ENCODE data around the gene MLC1.

MLC1 gene

DNA sequence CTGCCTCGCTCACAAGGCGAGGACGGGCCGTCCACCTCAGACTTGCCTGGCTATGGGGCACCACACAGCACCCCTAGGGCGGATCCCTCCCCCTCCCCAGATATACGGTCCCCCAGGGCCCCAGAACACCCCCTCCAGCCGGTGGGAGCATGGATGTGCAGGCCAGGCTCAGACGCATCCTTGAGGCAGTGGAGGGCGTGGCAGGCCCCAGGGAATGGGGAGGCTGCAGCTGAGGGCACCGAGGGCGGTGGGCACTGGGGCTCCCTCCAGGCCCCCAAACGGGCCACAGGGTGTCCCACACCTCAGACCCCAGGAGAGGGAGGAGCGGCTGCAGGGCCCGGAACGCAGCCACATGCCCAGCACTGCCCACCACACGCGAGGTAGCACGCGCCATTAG lies 39.2 kb downstream of the MLC1 start:
- no peaks in the 10 kb centered on the region for H3K79me2 ChIP-seq (ENCODE audit: control insufficient read depth, insufficient read depth, low read length, unreplicated experiment)

GRCh38 chr22:50045211-50046018 lies 39.8 kb downstream of the MLC1 start:
- H3K4me3 ChIP-seq (ENCODE audit: low read depth, low read length): no peak overlapping the region
- H3K4me1 ChIP-seq (ENCODE audit: control insufficient read depth, insufficient read depth, low read length, unreplicated experiment): no peaks in the 10 kb centered on the region
- no peaks in the 10 kb centered on the region for H3K27me3 ChIP-seq (ENCODE audit: insufficient read depth, low read length)
- H2AFZ ChIP-seq (ENCODE audit: low read length, unreplicated experiment): no peak overlapping the region
- no peak overlapping the region for H3K27ac ChIP-seq (ENCODE audit: low read depth, low read length)
- no peaks in the 10 kb centered on the region for H3K79me2 ChIP-seq (ENCODE audit: control insufficient read depth, insufficient read depth, low read length, unreplicated experiment)
- no peaks in the 10 kb centered on the region for H3K36me3 ChIP-seq (ENCODE audit: insufficient read depth, low read length)

More for the DNA sequence above, 39.2 kb downstream of the MLC1 start:
- Histone ChIP-seq H3K4me1 (ENCODE audit: control insufficient read depth, insufficient read depth, low read length, unreplicated experiment) (no peaks in the 10 kb centered on the region), H2AFZ (ENCODE audit: low read length, unreplicated experiment) (no peak overlapping the region), H3K27ac (ENCODE audit: low read depth, low read length) (no peak overlapping the region), H3K36me3 (ENCODE audit: insufficient read depth, low read length) (no peaks in the 10 kb centered on the region), H3K4me3 (ENCODE audit: low read depth, low read length) (no peak overlapping the region), H3K27me3 (ENCODE audit: insufficient read depth, low read length) (no peaks in the 10 kb centered on the region)

DNA sequence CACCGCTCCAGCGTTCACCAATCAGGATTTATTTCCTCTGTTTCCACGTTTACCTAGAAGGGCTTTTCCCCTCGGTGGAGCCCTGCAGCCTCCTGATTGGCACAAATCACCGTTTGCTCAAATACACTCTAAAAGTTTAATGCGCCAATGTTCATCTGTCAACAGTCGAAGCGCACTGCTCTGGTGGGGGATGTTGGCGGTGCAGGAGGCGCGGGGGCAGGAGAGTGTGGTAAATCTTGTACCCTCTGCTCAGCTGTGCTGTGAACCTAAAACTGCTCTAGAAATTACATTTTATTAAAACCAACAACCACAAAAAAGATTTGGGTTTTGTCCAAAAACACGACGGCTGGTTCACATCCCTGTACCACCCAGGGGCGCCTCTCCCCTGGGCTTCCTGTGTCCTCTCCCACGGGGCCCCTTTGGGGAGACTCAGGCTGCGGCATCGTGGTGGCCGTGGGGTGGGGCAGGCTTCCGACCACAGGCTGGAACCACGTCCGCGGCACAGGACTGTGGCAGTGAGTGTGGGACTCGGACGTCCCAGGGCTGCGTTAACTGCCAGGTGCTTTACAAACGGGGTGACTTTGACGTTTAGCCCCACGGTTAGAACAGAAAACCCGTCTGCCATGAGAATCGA lies 40.6 kb downstream of the MLC1 start:
- H3K27ac ChIP-seq (ENCODE audit: low read depth, low read length): no peak overlapping the region
- H3K79me2 ChIP-seq (ENCODE audit: control insufficient read depth, insufficient read depth, low read length, unreplicated experiment): no peaks in the 10 kb centered on the region
- H3K4me3 ChIP-seq (ENCODE audit: low read depth, low read length): no peak overlapping the region
- H3K27me3 ChIP-seq (ENCODE audit: insufficient read depth, low read length): no peaks in the 10 kb centered on the region
- no peak overlapping the region for H2AFZ ChIP-seq (ENCODE audit: low read length, unreplicated experiment)
- H3K4me1 ChIP-seq (ENCODE audit: control insufficient read depth, insufficient read depth, low read length, unreplicated experiment): no peaks in the 10 kb centered on the region
- no peaks in the 10 kb centered on the region for H3K36me3 ChIP-seq (ENCODE audit: insufficient read depth, low read length)

DNA sequence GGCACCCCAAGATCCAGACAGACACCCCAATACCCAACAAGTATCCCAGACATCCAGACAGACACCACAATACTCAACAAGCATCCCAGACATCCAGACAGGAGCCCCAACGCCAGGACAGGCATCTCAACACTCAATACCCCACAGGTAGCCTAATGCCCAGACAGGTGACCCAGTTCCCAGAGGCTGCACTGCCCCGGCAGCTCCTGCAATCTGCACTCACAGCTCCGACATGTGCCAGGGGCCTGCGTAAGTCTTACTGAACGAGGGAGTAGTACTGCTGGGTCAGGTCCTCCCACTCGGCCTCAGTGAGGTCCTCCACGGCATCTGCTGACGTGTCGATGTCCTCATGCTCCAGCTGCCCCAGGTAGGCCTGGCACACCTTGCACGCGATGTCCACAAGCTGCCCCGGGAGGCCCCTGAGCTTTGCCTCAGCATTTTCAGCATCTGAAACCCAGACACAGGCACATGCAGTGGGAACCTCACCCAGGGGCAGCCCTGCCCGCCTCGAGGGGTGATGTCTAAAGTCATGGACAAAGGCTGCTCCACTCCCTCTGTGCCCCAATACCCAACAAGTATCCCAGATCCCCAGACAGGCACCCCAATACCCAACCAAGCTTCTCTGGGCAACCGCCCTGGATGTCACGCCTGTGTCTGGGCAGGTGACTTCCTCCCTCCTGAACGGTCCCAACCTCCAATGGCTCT lies 43.7 kb downstream of the MLC1 start:
- H3K27me3 ChIP-seq (ENCODE audit: insufficient read depth, low read length): no peaks in the 10 kb centered on the region
- H3K27ac ChIP-seq (ENCODE audit: low read depth, low read length): no peak overlapping the region
- H3K4me3 ChIP-seq (ENCODE audit: low read depth, low read length): no peak overlapping the region
- no peaks in the 10 kb centered on the region for H3K36me3 ChIP-seq (ENCODE audit: insufficient read depth, low read length)
- H3K4me1 ChIP-seq (ENCODE audit: control insufficient read depth, insufficient read depth, low read length, unreplicated experiment): no peaks in the 10 kb centered on the region
- H3K79me2 ChIP-seq (ENCODE audit: control insufficient read depth, insufficient read depth, low read length, unreplicated experiment): no peaks in the 10 kb centered on the region
- no peak overlapping the region for H2AFZ ChIP-seq (ENCODE audit: low read length, unreplicated experiment)

DNA sequence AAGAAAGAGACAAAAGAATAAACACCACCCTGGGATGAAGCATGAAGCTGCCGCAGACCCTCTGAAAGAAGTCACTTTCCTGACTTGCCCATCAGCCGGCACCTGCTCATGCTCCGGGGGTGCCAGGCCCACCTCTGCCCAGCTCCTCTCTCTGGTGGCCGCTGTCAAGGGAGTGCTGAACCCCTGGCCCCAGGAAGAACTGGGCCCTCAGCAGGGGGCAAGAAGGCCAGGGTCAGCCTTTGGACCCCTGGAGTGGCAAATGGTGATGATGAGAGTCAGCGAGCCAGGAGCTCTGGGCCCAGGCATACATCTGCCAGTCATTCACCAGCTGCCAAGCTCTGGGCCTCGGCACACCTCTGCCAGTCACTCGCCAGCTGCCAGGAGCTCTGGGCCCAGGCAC lies 44.5 kb downstream of the MLC1 start:
- no peak overlapping the region for H3K4me3 ChIP-seq (ENCODE audit: low read depth, low read length)
- no peaks in the 10 kb centered on the region for H3K36me3 ChIP-seq (ENCODE audit: insufficient read depth, low read length)
- no peak overlapping the region for H2AFZ ChIP-seq (ENCODE audit: low read length, unreplicated experiment)
- H3K27me3 ChIP-seq (ENCODE audit: insufficient read depth, low read length): no peaks in the 10 kb centered on the region
- no peak overlapping the region for H3K27ac ChIP-seq (ENCODE audit: low read depth, low read length)
- no peaks in the 10 kb centered on the region for H3K79me2 ChIP-seq (ENCODE audit: control insufficient read depth, insufficient read depth, low read length, unreplicated experiment)
- H3K4me1 ChIP-seq (ENCODE audit: control insufficient read depth, insufficient read depth, low read length, unreplicated experiment): no peaks in the 10 kb centered on the region

DNA sequence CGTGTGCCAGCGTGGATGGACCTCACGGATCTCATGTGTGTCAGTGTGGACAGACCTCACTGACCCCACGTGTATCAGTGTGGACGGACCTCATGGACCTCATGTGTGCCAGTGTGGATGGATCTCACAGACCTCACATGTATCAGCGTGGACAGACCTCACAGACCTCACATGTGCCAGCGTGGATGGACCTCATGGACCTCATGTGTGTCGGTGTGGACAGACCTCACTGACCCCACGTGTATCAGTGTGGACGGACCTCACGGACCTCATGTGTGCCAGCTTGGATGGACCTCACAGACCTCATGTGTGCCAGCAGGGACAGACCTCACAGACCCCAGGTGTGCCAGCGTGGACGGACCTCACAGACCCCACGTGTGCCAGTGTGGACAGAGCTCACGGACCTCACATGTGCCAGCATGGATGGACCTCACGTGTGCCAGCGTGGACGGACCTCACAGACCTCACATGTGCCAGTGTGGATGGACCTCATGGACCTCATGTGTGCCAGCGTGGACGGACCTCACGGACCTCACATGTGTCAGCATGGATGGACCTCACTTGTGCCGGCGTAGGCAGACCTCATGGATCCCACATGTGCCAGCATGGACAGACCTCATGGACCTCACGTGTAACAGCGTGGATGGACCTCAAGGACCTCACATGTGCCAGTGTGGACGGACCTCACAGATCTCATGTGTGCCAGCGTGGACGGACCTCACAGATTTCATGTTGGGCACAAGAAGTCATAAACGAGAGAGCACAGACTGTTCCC lies 45.4 kb downstream of the MLC1 start:
- Histone ChIP-seq H2AFZ (ENCODE audit: low read length, unreplicated experiment) (no peak overlapping the region), H3K4me3 (ENCODE audit: low read depth, low read length) (no peak overlapping the region), H3K79me2 (ENCODE audit: control insufficient read depth, insufficient read depth, low read length, unreplicated experiment) (no peaks in the 10 kb centered on the region), H3K27ac (ENCODE audit: low read depth, low read length) (no peak overlapping the region), H3K4me1 (ENCODE audit: control insufficient read depth, insufficient read depth, low read length, unreplicated experiment) (no peaks in the 10 kb centered on the region), H3K36me3 (ENCODE audit: insufficient read depth, low read length) (no peaks in the 10 kb centered on the region), H3K27me3 (ENCODE audit: insufficient read depth, low read length) (no peaks in the 10 kb centered on the region)

- H2AFZ ChIP-seq (ENCODE audit: low read length, unreplicated experiment): no peak overlapping the region
- no peaks in the 10 kb centered on the region for H3K27me3 ChIP-seq (ENCODE audit: insufficient read depth, low read length)
- no peaks in the 10 kb centered on the region for H3K36me3 ChIP-seq (ENCODE audit: insufficient read depth, low read length)
- no peak overlapping the region for H3K4me3 ChIP-seq (ENCODE audit: low read depth, low read length)
- no peaks in the 10 kb centered on the region for H3K4me1 ChIP-seq (ENCODE audit: control insufficient read depth, insufficient read depth, low read length, unreplicated experiment)
- H3K79me2 ChIP-seq (ENCODE audit: control insufficient read depth, insufficient read depth, low read length, unreplicated experiment): no peaks in the 10 kb centered on the region
- H3K27ac ChIP-seq (ENCODE audit: low read depth, low read length): no peak overlapping the region
Measured at GRCh38 chr22:50035976-50036724, 49.1 kb downstream of the MLC1 start.

DNA sequence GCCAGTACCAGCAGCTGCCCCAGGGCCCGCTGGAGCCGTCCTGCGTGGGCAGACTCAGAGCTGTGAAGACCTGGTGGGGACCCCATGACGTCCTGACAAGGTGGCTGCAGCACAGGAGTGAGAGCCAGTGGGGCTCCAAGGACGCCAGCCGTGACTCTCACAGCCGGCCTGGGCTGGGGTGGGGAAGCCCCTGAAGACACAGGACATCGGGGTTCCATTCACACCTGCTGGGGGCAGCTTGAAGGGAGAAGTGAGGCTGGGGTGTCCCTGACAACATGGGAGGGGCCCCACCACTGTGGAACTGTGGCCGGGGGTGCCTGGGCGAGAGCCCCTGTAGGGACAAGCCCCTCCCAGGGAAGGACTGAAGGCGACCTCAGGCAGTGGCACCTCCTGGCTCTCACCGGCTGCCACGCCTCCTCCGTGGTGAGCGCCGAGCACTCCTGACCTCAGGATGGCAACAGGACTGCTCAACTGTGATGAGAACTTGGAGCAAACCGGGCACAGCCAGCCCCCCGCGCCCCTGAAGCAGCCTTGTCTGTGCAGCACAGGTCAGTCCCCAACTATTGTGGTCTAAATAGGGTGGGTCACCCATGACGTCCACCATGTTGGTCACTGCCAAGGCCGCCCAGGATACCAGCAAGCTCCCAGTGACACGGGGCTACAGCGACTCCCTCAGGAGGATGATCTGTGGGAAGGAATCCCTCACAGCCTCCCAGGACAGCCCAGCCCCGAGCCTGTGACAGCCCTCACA lies 49.9 kb downstream of the MLC1 start:
- Histone ChIP-seq H3K79me2 (ENCODE audit: control insufficient read depth, insufficient read depth, low read length, unreplicated experiment) (no peaks in the 10 kb centered on the region), H3K27me3 (ENCODE audit: insufficient read depth, low read length) (no peaks in the 10 kb centered on the region)

GRCh38 chr22:50034126-50035081 lies 50.8 kb downstream of the MLC1 start:
- no peaks in the 10 kb centered on the region for H3K27me3 ChIP-seq (ENCODE audit: insufficient read depth, low read length)
- H3K27ac ChIP-seq (ENCODE audit: low read depth, low read length): no peak overlapping the region
- no peaks in the 10 kb centered on the region for H3K79me2 ChIP-seq (ENCODE audit: control insufficient read depth, insufficient read depth, low read length, unreplicated experiment)
- no peak overlapping the region for H3K4me3 ChIP-seq (ENCODE audit: low read depth, low read length)
- no peaks in the 10 kb centered on the region for H3K4me1 ChIP-seq (ENCODE audit: control insufficient read depth, insufficient read depth, low read length, unreplicated experiment)
- no peak overlapping the region for H2AFZ ChIP-seq (ENCODE audit: low read length, unreplicated experiment)
- no peaks in the 10 kb centered on the region for H3K36me3 ChIP-seq (ENCODE audit: insufficient read depth, low read length)

More for the DNA sequence above, 49.9 kb downstream of the MLC1 start:
- Histone ChIP-seq H3K36me3 (ENCODE audit: insufficient read depth, low read length) (no peaks in the 10 kb centered on the region), H3K4me3 (ENCODE audit: low read depth, low read length) (no peak overlapping the region), H3K4me1 (ENCODE audit: control insufficient read depth, insufficient read depth, low read length, unreplicated experiment) (no peaks in the 10 kb centered on the region), H2AFZ (ENCODE audit: low read length, unreplicated experiment) (no peak overlapping the region), H3K27ac (ENCODE audit: low read depth, low read length) (no peak overlapping the region)
